ENCODE measurements around the gene DBNDD1.
"Not testable (repeated sequence)": the region's sequence is repeated elsewhere in the genome, so short reads cannot be mapped to it uniquely, and the experiment has no call there.

DBNDD1 gene

GRCh38 chr16:89986600-89986999, 32.7 kb downstream of the DBNDD1 start:
- no peak for DNase-seq

GRCh38 chr16:89985219-89985618, 34.0 kb downstream of the DBNDD1 start:
- no peak for DNase-seq

GRCh38 chr16:89984216-89984615, 35.0 kb downstream of the DBNDD1 start:
- DNase-seq: no peak

GRCh38 chr16:89983536-89983935, 35.7 kb downstream of the DBNDD1 start:
- no peak for DNase-seq

- no peak for DNase-seq
These were observed 36.9 kb downstream of the DBNDD1 start for GRCh38 chr16:89982318-89982717.

GRCh38 chr16:89981414-89981813, 37.8 kb downstream of the DBNDD1 start:
- DNase-seq: no peak

GRCh38 chr16:89974870-89975269, 44.4 kb downstream of the DBNDD1 start:
- no peak for DNase-seq

GRCh38 chr16:89973654-89974335, 45.5 kb downstream of the DBNDD1 start:
- no peak for DNase-seq

GRCh38 chr16:89973235-89973634, 46.0 kb downstream of the DBNDD1 start:
- no peak for DNase-seq

GRCh38 chr16:89972244-89973234, 46.7 kb downstream of the DBNDD1 start:
- DNase-seq: peak; percentile 91

- no peak for DNase-seq
These were observed 47.6 kb downstream of the DBNDD1 start for GRCh38 chr16:89971495-89972243.

GRCh38 chr16:89969741-89970410, 49.4 kb downstream of the DBNDD1 start:
- peak in 1 of 2 donors; percentile 30 for DNase-seq

- not testable (repeated sequence) for DNase-seq
These were observed 51.2 kb downstream of the DBNDD1 start for GRCh38 chr16:89968074-89968473.

- peak in 1 of 2 donors; percentile 23 for DNase-seq
These were observed 51.8 kb downstream of the DBNDD1 start for GRCh38 chr16:89967436-89967835.

- DNase-seq: no peak
These were observed 52.5 kb downstream of the DBNDD1 start for GRCh38 chr16:89966756-89967155.

- no peak for DNase-seq
These were observed 53.6 kb downstream of the DBNDD1 start for GRCh38 chr16:89965447-89966225.

- no peak for DNase-seq
These were observed 55.1 kb downstream of the DBNDD1 start for GRCh38 chr16:89964201-89964600.

- DNase-seq: no peak
These were observed 56.3 kb downstream of the DBNDD1 start for GRCh38 chr16:89962754-89963498.

GRCh38 chr16:89961920-89962319, 57.3 kb downstream of the DBNDD1 start:
- no peak for DNase-seq

- no peak for DNase-seq
These were observed 58.3 kb downstream of the DBNDD1 start for GRCh38 chr16:89960966-89961365.

- DNase-seq: no peak
These were observed 60.7 kb downstream of the DBNDD1 start for GRCh38 chr16:89958596-89958995.
